Measurements from ENCODE around the gene NGEF.

- TF ChIP-seq REST (IDR thresholded peaks at IDR 0.05; ENCODE audit: insufficient replicate concordance, low read depth) (no peak), GABPA (IDR thresholded peaks at IDR 0.05; ENCODE audit: low read depth) (no peak)
These were observed 41.1 kb upstream of the NGEF start for GRCh38 chr2:233053928-233054784.
